CD4-positive, alpha-beta T cell treated with Interleukin-15 for 4 hours (primary cell): ENCODE measurements around the gene PADI3.
"Not testable (repeated sequence)": the region's sequence is repeated elsewhere in the genome, so short reads cannot be mapped to it uniquely, and the experiment has no call there.

Experiments
- DNase-seq: peaks from one replicate; pipeline ENCODE4 v3.0.0-alpha.2; 2020; ENCODE audit warnings: low spot score

Gene PADI3

GRCh38 chr1:17241011-17241779, 7.7 kb upstream of the PADI3 start:
- DNase-seq = not testable (repeated sequence)

DNA sequence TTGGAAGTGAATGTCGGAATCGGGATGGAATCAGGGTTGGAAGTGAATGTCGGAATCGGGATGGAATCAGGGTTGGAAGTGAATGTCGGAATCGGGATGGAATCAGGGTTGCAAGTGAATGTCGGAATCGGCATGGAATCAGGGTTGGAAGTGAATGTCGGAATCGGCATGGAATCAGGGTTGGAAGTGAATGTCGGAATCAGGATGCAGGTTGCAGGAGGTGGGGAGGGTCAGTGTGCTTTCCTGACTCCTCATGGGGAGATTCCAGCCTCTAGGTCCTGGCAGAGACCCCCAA, 7.2 kb upstream of the PADI3 start:
- DNase-seq = not testable (repeated sequence)

DNA sequence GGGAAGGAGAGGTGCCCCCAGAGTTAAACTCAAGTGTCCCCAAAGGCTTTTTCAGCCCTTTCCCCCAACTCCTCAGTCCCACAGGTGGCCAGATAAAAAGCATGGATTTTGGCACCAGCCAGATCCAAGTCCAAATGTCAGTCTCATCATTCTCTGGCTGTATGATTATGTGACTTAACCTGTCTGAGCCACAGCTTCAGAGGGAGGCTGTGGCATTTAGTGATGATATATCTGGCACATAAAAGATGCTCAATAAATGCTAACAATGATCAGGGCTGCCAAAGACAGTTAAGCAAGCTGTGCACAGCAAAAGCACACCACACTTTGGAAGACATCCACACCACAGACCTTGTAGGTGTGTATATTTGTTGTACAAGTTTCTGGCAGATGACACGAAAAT, 5.6 kb upstream of the PADI3 start:
- DNase-seq = no peak

- no peak for DNase-seq
These were observed 3.8 kb upstream of the PADI3 start for GRCh38 chr1:17244821-17245740.

DNA sequence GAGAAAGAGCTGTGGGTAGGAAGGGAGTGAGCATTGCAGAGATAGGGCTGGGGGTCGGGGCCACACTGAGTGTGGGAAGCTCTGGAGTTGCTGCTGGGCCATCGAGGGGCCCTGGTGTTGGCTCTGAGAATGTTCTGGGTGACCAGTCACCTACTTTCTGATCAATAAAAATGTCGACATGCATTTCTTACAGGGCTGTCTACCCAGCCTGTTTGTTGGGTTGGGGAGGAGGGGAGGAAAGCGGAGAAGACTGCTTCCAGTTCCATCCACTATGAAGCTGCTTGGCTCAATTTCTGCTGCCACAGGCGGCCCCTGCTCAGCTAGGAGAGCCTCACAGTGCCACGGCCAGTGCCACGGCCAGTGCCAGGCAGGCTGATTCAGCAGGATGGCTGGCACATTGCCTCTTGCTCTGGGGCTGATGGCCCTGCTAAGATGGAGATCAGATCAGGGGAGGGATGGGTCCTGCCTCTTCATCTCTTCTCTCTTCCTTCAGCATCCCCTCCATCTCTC, 3.0 kb upstream of the PADI3 start:
- no peak for DNase-seq

- no peak for DNase-seq
These were observed 1.9 kb upstream of the PADI3 start for GRCh38 chr1:17246971-17247370.

DNA sequence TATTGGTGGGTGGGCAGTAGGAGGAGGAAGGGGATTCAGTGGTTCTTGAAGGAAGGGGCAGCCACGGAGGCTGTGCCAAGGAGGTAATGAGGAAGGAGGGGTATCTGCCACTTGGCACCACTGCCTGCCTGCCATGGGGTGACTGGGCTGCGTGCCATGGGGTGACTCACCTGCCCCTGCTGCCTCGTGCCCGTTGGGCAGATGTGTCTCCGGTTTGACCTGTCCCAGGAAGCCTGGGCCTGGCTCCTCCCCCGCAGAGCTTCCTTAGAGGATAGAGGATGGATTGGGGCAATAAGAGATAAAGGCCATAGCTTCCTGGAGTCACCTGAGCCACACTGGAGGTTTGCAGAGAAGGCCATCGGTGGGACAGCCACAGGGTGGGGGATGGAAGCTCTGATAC, 1.7 kb downstream of the PADI3 start:
- no peak for DNase-seq

DNA sequence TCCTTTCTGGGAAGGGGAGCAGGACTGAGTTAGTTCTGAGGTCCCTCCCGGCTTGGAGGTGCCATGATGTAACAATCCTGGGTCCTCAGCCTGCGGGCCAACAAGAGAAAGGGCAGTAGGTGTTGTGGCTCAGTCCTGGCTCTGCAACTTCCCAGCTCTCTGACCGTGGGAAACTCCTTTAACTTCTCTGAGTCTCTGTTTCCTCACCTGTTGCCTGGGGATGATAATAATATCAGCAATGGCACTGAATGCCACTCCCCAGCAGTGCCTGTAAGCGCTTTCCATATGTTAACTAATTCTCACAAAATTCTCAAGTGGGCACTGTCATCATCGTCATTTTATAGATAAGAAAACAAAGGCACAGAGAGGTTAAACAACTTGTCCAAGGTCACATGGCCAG, 2.3 kb downstream of the PADI3 start:
- DNase-seq = no peak

GRCh38 chr1:17251701-17252376, 2.9 kb downstream of the PADI3 start:
- DNase-seq = no peak

- no peak for DNase-seq
These were observed 6.4 kb downstream of the PADI3 start for GRCh38 chr1:17255336-17255735.

- DNase-seq = no peak
These were observed 9.3 kb downstream of the PADI3 start for GRCh38 chr1:17258116-17258757.

DNA sequence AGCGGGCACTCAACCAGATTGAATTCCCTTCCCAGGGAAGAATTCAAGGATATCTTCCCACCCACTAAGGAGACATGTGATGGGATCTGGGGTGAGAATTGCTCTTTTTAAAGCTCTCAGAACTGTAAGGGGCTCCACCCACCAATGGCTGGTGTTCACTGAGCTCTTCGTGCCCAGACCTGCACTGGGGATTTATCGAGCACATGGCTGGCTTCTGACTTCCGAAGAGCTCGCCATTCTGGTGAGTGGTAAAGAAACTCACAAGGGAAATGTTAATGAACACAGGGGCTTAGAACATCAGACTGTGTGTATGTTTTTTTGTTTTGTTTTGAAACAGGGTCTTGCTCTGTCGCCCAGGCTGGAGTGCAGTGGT, 9.8 kb downstream of the PADI3 start:
- no peak for DNase-seq

GRCh38 chr1:17259233-17259873, 10.5 kb downstream of the PADI3 start:
- no peak for DNase-seq

DNA sequence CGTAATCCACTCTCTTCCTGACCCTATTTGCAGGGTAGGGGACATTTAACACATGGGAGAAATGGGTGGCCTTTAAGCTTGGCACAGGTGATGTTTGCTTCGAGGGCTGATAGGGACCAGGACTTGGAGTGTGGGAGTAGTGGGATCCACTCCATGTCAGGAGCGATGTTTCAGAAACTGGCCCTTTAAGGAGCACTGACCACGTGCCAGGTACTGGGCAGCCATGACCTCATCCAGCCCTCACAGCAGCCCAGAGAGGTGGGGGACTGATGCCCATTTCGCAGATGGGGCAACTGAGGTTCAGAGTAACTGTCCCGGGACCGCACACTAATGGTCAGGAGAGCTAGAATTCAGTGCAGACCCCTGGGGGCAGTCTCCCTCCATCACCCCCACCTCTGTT, 11.4 kb downstream of the PADI3 start:
- no peak for DNase-seq

DNA sequence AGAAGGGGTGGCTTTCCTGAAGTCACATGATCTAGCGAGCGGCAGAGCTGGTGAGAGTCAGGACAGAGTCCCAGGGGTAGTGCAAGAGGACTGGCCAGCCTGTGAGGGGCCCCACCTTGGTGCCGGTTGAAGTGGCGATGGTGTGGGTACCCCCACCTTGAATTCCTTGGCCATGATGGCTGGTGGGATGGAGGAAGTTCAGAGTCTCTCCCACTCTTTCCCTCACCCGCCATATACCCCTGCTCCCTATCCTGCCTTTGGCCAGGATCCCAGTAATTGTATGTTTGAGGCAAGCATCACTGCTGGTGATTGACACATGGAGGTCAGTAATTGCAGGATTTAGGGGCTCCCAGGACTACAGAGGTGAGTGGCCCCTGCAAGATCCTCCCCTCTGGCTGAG, 11.8 kb downstream of the PADI3 start:
- no peak for DNase-seq

DNA sequence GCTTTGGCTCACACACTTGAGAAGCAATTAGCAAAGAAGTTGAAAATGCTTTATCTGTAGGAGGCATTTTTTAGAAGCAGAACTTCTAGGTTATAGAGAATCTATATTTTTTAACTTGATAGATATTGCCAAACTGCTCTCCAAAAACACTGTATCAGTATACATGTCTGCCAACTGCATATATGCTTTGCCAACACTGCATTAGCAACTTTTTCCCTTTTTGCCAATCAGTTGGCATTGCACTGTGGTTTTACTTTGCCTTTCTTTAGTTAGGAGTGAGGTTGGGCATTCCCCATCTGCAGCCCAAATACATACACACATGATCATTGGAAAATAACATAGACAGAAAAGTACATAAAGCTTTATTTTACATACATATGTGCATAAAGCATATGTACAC, 15.0 kb downstream of the PADI3 start:
- DNase-seq = no peak

- DNase-seq = no peak
These were observed 15.6 kb downstream of the PADI3 start for GRCh38 chr1:17264470-17264869.

DNA sequence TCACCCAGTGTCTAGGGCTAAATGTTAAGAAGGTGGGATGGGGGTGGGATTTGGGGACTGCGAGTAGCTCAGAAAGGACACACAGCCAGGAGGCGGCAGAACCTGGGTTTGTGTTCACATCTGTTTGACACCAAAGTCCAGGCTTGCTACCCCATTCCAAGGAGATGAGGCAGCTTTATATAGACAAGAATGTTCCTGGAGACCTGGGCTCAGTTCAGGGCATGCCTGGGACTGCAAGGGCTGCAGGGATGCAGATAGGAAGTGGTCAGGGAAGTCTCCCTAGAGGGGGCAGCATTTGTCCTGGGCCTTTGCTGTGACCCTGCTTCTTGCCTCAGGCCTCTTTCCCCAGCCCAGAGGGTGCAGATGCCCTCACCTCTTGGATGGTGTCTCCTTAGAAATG, 16.3 kb downstream of the PADI3 start:
- DNase-seq = no peak

DNA sequence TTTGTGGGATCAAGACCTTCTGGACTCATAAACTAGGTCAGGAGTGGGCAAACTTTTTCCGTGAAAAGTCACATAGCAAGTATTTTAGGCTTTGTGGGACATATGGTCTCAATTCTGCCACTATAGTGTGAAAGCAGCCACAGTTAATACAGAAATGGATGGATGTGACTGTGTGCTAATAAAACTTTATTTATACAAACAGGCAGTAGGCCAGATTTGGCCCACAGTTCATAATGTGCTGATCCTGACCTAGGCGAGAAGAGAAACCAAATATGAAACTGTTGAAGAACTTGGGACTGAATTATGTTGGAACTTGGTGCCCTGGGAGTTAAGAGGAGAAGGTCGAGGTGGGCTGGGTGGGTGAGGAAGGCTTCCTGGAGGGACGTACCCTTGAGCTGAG, 17.1 kb downstream of the PADI3 start:
- no peak for DNase-seq

- no peak for DNase-seq
These were observed 22.2 kb downstream of the PADI3 start for GRCh38 chr1:17270891-17271765.

- DNase-seq = no peak
These were observed 23.2 kb downstream of the PADI3 start for GRCh38 chr1:17272066-17272465.
